T-helper 2 cell treated with Interferon-gamma antibody and Interleukin-4, amounts not matched to agents 5 μg/mL and 100 μg/mL, for 36 hours (primary cell): ENCODE measurements around the gene WDR27.
A peak's percentile ranks its signal among the peaks of the same experiment; 100 is the strongest.
"Not testable (repeated sequence)": the region's sequence is repeated elsewhere in the genome, so short reads cannot be mapped to it uniquely, and the experiment has no call there.

Source experiments
- DNase-seq: peaks from one replicate; pipeline ENCODE4 v3.0.0; 2021; ENCODE audit warnings: low spot score
- H3K27ac Mint-ChIP-seq: one replicate; pipeline ENCODE4 v1.8.0; 2021; ENCODE audit warnings: mild to moderate bottlenecking, mixed read lengths
- H3K27me3 Mint-ChIP-seq: one replicate; pipeline ENCODE4 v1.8.0; 2021; ENCODE audit warnings: low read depth, mixed read lengths
- H3K36me3 Mint-ChIP-seq: one replicate; pipeline ENCODE4 v1.8.0; 2021; ENCODE audit warnings: low read depth, mixed read lengths
- H3K4me1 Mint-ChIP-seq: one replicate; pipeline ENCODE4 v1.8.0; 2021; ENCODE audit warnings: low read depth, mixed read lengths
- H3K4me3 Mint-ChIP-seq: one replicate; pipeline ENCODE4 v1.8.0; 2022; ENCODE audit warnings: mild to moderate bottlenecking, moderate library complexity, mixed read lengths
- H3K9me3 Mint-ChIP-seq: one replicate; pipeline ENCODE4 v1.8.0; 2021; ENCODE audit warnings: mixed read lengths

The WDR27 gene

GRCh38 chr6:169618526-169619490, 83.0 kb downstream of the WDR27 start:
- Mint-ChIP-seq H3K27ac (no peak overlapping the region), H3K4me3 (no peak overlapping the region), H3K36me3 (no peaks in the 10 kb centered on the region), H3K9me3 (no peaks in the 10 kb centered on the region), H3K27me3 (no peaks in the 10 kb centered on the region), H3K4me1 (no peaks in the 10 kb centered on the region)
- no peak for DNase-seq

GRCh38 chr6:169617562-169617961, 84.3 kb downstream of the WDR27 start:
- Mint-ChIP-seq H3K27me3 (no peaks in the 10 kb centered on the region), H3K9me3 (no peaks in the 10 kb centered on the region), H3K27ac (no peak overlapping the region), H3K36me3 (no peaks in the 10 kb centered on the region), H3K4me3 (no peak overlapping the region), H3K4me1 (no peaks in the 10 kb centered on the region)
- no peak for DNase-seq

- not testable (repeated sequence) for H3K27me3 Mint-ChIP-seq, H3K4me1 Mint-ChIP-seq, H3K4me3 Mint-ChIP-seq, H3K36me3 Mint-ChIP-seq, DNase-seq, H3K27ac Mint-ChIP-seq, H3K9me3 Mint-ChIP-seq
Observed at GRCh38 chr6:169608609-169609008, 93.2 kb downstream of the WDR27 start.

GRCh38 chr6:169604076-169604475, 97.8 kb downstream of the WDR27 start:
- peaks cover 7% of the 10 kb centered on the region for H3K27me3 Mint-ChIP-seq
- H3K36me3 Mint-ChIP-seq, result no peaks in the 10 kb centered on the region
- H3K27ac Mint-ChIP-seq, result no peak overlapping the region
- no peaks in the 10 kb centered on the region for H3K4me1 Mint-ChIP-seq
- no peaks in the 10 kb centered on the region for H3K9me3 Mint-ChIP-seq
- DNase-seq, result no peak
- H3K4me3 Mint-ChIP-seq, result no peak overlapping the region

- H3K36me3 Mint-ChIP-seq, H3K27ac Mint-ChIP-seq, H3K4me3 Mint-ChIP-seq, H3K27me3 Mint-ChIP-seq, H3K4me1 Mint-ChIP-seq, DNase-seq: not testable (repeated sequence)
- peaks cover 16% of the 10 kb centered on the region for H3K9me3 Mint-ChIP-seq
Observed at GRCh38 chr6:169601129-169601528, 100.7 kb downstream of the WDR27 start.

- Mint-ChIP-seq H3K9me3 (peaks cover 15% of the 10 kb centered on the region), H3K27me3 (no peaks in the 10 kb centered on the region), H3K4me3 (no peak overlapping the region), H3K4me1 (peaks cover 15% of the 10 kb centered on the region), H3K27ac (no peak overlapping the region), H3K36me3 (peaks cover 2% of the 10 kb centered on the region)
- no peak for DNase-seq
Observed at GRCh38 chr6:169592558-169592957, 109.3 kb downstream of the WDR27 start.

GRCh38 chr6:169591616-169592015, 110.2 kb downstream of the WDR27 start:
- peaks cover 15% of the 10 kb centered on the region for H3K4me1 Mint-ChIP-seq
- H3K27me3 Mint-ChIP-seq, result no peaks in the 10 kb centered on the region
- H3K36me3 Mint-ChIP-seq, result no peaks in the 10 kb centered on the region
- H3K9me3 Mint-ChIP-seq, result peaks cover 6% of the 10 kb centered on the region
- H3K4me3 Mint-ChIP-seq, result no peak overlapping the region
- H3K27ac Mint-ChIP-seq, result no peak overlapping the region
- no peak for DNase-seq

- Mint-ChIP-seq H3K4me1 (peaks cover 15% of the 10 kb centered on the region), H3K4me3 (no peak overlapping the region), H3K9me3 (peaks cover 4% of the 10 kb centered on the region), H3K36me3 (peaks cover 1% of the 10 kb centered on the region), H3K27ac (no peak overlapping the region), H3K27me3 (no peaks in the 10 kb centered on the region)
- no peak for DNase-seq
Observed at GRCh38 chr6:169590376-169590939, 111.4 kb downstream of the WDR27 start.

GRCh38 chr6:169589699-169590257, 112.1 kb downstream of the WDR27 start:
- no peaks in the 10 kb centered on the region for H3K27me3 Mint-ChIP-seq
- H3K27ac Mint-ChIP-seq, result peak overlapping the region; percentile 76
- H3K36me3 Mint-ChIP-seq, result peaks cover 3% of the 10 kb centered on the region
- peak overlapping the region; percentile 21 for H3K4me3 Mint-ChIP-seq
- H3K4me1 Mint-ChIP-seq, result peaks cover 15% of the 10 kb centered on the region
- peaks cover 4% of the 10 kb centered on the region for H3K9me3 Mint-ChIP-seq
- no peak for DNase-seq

- peak; percentile 18 for DNase-seq
- Mint-ChIP-seq H3K9me3 (peaks cover 4% of the 10 kb centered on the region), H3K4me1 (peaks cover 19% of the 10 kb centered on the region), H3K27ac (peak overlapping the region; percentile 76), H3K36me3 (peaks cover 4% of the 10 kb centered on the region), H3K4me3 (peak overlapping the region; percentile 21), H3K27me3 (no peaks in the 10 kb centered on the region)
Observed at GRCh38 chr6:169589293-169589692, 112.5 kb downstream of the WDR27 start.

- peaks cover 32% of the 10 kb centered on the region for H3K4me1 Mint-ChIP-seq
- peaks cover 4% of the 10 kb centered on the region for H3K9me3 Mint-ChIP-seq
- no peak overlapping the region for H3K4me3 Mint-ChIP-seq
- H3K27me3 Mint-ChIP-seq, result no peaks in the 10 kb centered on the region
- H3K27ac Mint-ChIP-seq, result no peak overlapping the region
- DNase-seq, result no peak
- H3K36me3 Mint-ChIP-seq, result peaks cover 4% of the 10 kb centered on the region
Observed at GRCh38 chr6:169587975-169588374, 113.9 kb downstream of the WDR27 start.

- peak overlapping the region; percentile 66 for H3K27ac Mint-ChIP-seq
- peak overlapping the region; percentile 50 for H3K4me3 Mint-ChIP-seq
- no peaks in the 10 kb centered on the region for H3K27me3 Mint-ChIP-seq
- H3K9me3 Mint-ChIP-seq, result peaks cover 4% of the 10 kb centered on the region
- DNase-seq, result no peak
- H3K4me1 Mint-ChIP-seq, result peaks cover 22% of the 10 kb centered on the region
- H3K36me3 Mint-ChIP-seq, result peaks cover 4% of the 10 kb centered on the region
Observed at GRCh38 chr6:169583886-169584541, 117.8 kb downstream of the WDR27 start.

- Mint-ChIP-seq H3K9me3 (no peaks in the 10 kb centered on the region), H3K4me1 (peaks cover 18% of the 10 kb centered on the region), H3K27me3 (no peaks in the 10 kb centered on the region), H3K27ac (no peak overlapping the region), H3K4me3 (no peak overlapping the region), H3K36me3 (no peaks in the 10 kb centered on the region)
- no peak for DNase-seq
Observed at GRCh38 chr6:169579407-169580111, 122.3 kb downstream of the WDR27 start.
